ENCODE results near the gene WIPF3. TPM values are rescaled to one million over a fixed set of nuclear protein-coding genes. Genes with fewer than 3 reads are reported as not detected.
"Not testable (repeated sequence)": the region's sequence is repeated elsewhere in the genome, so short reads cannot be mapped to it uniquely, and the experiment has no call there.

WIPF3 gene
- polyA plus RNA-seq, 3 donors from 2014 or later, result not detected

GRCh38 chr7:29883462-29884398, 77.4 kb downstream of the WIPF3 start:
- DNase-seq, result no peak
- peak overlapping the region in 4 of 5 donors; percentile 5 to 44 (median 20) for H3K4me3 Mint-ChIP-seq
- H3K9me3 Mint-ChIP-seq, result no peaks in the 10 kb centered on the region
- H3K4me1 Mint-ChIP-seq, result peaks cover 6 to 8% of the 10 kb centered on the region in 2 donors
- peaks cover 6 to 13% (median 6%) of the 10 kb centered on the region in 3 donors for H3K27me3 Mint-ChIP-seq (ENCODE audit: low read depth in 3 of 3)
- H3K36me3 Mint-ChIP-seq, result no peaks in the 10 kb centered on the region
- H3K27ac Mint-ChIP-seq, result no peak overlapping the region

- no peak for DNase-seq
- peak overlapping the region in 3 of 5 donors; percentile 42 to 67 (median 67) for H3K4me3 Mint-ChIP-seq
- no peaks in the 10 kb centered on the region for H3K9me3 Mint-ChIP-seq
- no peaks in the 10 kb centered on the region for H3K36me3 Mint-ChIP-seq
- H3K27ac Mint-ChIP-seq, result no peak overlapping the region
- H3K4me1 Mint-ChIP-seq, result peaks cover 6 to 8% of the 10 kb centered on the region in 2 donors
- peaks cover 6 to 13% (median 6%) of the 10 kb centered on the region in 3 donors for H3K27me3 Mint-ChIP-seq (ENCODE audit: low read depth in 3 of 3)
These were observed 78.3 kb downstream of the WIPF3 start for GRCh38 chr7:29884399-29885272.

GRCh38 chr7:29885626-29886025, 79.3 kb downstream of the WIPF3 start:
- Mint-ChIP-seq H3K4me1 (peaks cover 6 to 8% of the 10 kb centered on the region in 2 donors), H3K27me3 (ENCODE audit: low read depth in 3 of 3) (peaks cover 6 to 13% (median 6%) of the 10 kb centered on the region in 3 donors), H3K9me3 (no peaks in the 10 kb centered on the region), H3K4me3 (no peak overlapping the region), H3K27ac (no peak overlapping the region), H3K36me3 (no peaks in the 10 kb centered on the region)
- DNase-seq, result no peak

GRCh38 chr7:29886827-29887226, 80.5 kb downstream of the WIPF3 start:
- no peak for DNase-seq
- no peaks in the 10 kb centered on the region for H3K36me3 Mint-ChIP-seq
- peaks cover 6 to 8% of the 10 kb centered on the region in 2 donors for H3K4me1 Mint-ChIP-seq
- H3K27ac Mint-ChIP-seq, result no peak overlapping the region
- peaks cover 6 to 13% (median 6%) of the 10 kb centered on the region in 3 donors for H3K27me3 Mint-ChIP-seq (ENCODE audit: low read depth in 3 of 3)
- H3K9me3 Mint-ChIP-seq, result no peaks in the 10 kb centered on the region
- H3K4me3 Mint-ChIP-seq, result no peak overlapping the region

- no peaks in the 10 kb centered on the region for H3K36me3 Mint-ChIP-seq
- no peak overlapping the region for H3K27ac Mint-ChIP-seq
- peaks cover 4 to 5% of the 10 kb centered on the region in 2 donors for H3K4me1 Mint-ChIP-seq
- no peak for DNase-seq
- no peak overlapping the region for H3K4me3 Mint-ChIP-seq
- no peaks in the 10 kb centered on the region for H3K9me3 Mint-ChIP-seq
- peaks cover 3 to 10% (median 6%) of the 10 kb centered on the region in 3 donors for H3K27me3 Mint-ChIP-seq (ENCODE audit: low read depth in 3 of 3)
These were observed 81.7 kb downstream of the WIPF3 start for GRCh38 chr7:29888006-29888405.

GRCh38 chr7:29889288-29889687, 83.0 kb downstream of the WIPF3 start:
- H3K4me3 Mint-ChIP-seq, result no peak overlapping the region
- H3K27ac Mint-ChIP-seq, result no peak overlapping the region

GRCh38 chr7:29890251-29890650, 83.9 kb downstream of the WIPF3 start:
- Mint-ChIP-seq H3K36me3 (no peaks in the 10 kb centered on the region), H3K27ac (no peak overlapping the region), H3K27me3 (ENCODE audit: low read depth in 3 of 3) (peaks cover 0 to 3% (median 2%) of the 10 kb centered on the region in 3 donors), H3K4me3 (no peak overlapping the region), H3K4me1 (no peaks in the 10 kb centered on the region), H3K9me3 (no peaks in the 10 kb centered on the region)
- no peak for DNase-seq

More at GRCh38 chr7:29889288-29889687, 83.0 kb downstream of the WIPF3 start:
- peaks cover 0 to 9% (median 6%) of the 10 kb centered on the region in 3 donors for H3K27me3 Mint-ChIP-seq (ENCODE audit: low read depth in 3 of 3)
- H3K36me3 Mint-ChIP-seq, result no peaks in the 10 kb centered on the region
- no peak for DNase-seq
- no peaks in the 10 kb centered on the region for H3K4me1 Mint-ChIP-seq
- no peaks in the 10 kb centered on the region for H3K9me3 Mint-ChIP-seq

- not testable (repeated sequence) for H3K27me3 Mint-ChIP-seq (ENCODE audit: low read depth in 3 of 3); H3K36me3 Mint-ChIP-seq; H3K4me3 Mint-ChIP-seq; H3K9me3 Mint-ChIP-seq; H3K27ac Mint-ChIP-seq; H3K4me1 Mint-ChIP-seq; DNase-seq
These were observed 84.5 kb downstream of the WIPF3 start for GRCh38 chr7:29890786-29891185.

- Mint-ChIP-seq H3K4me3 (no peak overlapping the region), H3K27ac (no peak overlapping the region), H3K4me1 (no peaks in the 10 kb centered on the region), H3K9me3 (peaks cover 0 to 3% (median 0%) of the 10 kb centered on the region in 6 donors), H3K36me3 (no peaks in the 10 kb centered on the region), H3K27me3 (ENCODE audit: low read depth in 3 of 3) (peaks cover 0 to 6% (median 0%) of the 10 kb centered on the region in 3 donors)
- DNase-seq, result no peak
These were observed 85.5 kb downstream of the WIPF3 start for GRCh38 chr7:29891766-29892165.

- Mint-ChIP-seq H3K27ac (no peak overlapping the region), H3K27me3 (ENCODE audit: low read depth in 3 of 3) (peaks cover 0 to 5% (median 1%) of the 10 kb centered on the region in 3 donors), H3K36me3 (no peaks in the 10 kb centered on the region), H3K4me3 (no peak overlapping the region), H3K9me3 (peaks cover 0 to 3% (median 0%) of the 10 kb centered on the region in 6 donors), H3K4me1 (no peaks in the 10 kb centered on the region)
- DNase-seq, result no peak
These were observed 85.9 kb downstream of the WIPF3 start for GRCh38 chr7:29892231-29892630.

- Mint-ChIP-seq H3K4me3 (no peak overlapping the region), H3K4me1 (no peaks in the 10 kb centered on the region), H3K27me3 (ENCODE audit: low read depth in 3 of 3) (peaks cover 1 to 11% (median 1%) of the 10 kb centered on the region in 3 donors), H3K36me3 (peaks cover 0 to 6% (median 6%) of the 10 kb centered on the region in 3 donors), H3K27ac (no peak overlapping the region), H3K9me3 (peaks cover 0 to 3% (median 0%) of the 10 kb centered on the region in 6 donors)
- DNase-seq, result no peak
These were observed 87.2 kb downstream of the WIPF3 start for GRCh38 chr7:29893351-29893965.

GRCh38 chr7:29894256-29894655, 87.9 kb downstream of the WIPF3 start:
- Mint-ChIP-seq H3K27ac (no peak overlapping the region), H3K4me1 (no peaks in the 10 kb centered on the region), H3K9me3 (peaks cover 0 to 3% (median 0%) of the 10 kb centered on the region in 6 donors), H3K4me3 (no peak overlapping the region), H3K27me3 (ENCODE audit: low read depth in 3 of 3) (peaks cover 1 to 11% (median 1%) of the 10 kb centered on the region in 3 donors), H3K36me3 (peaks cover 0 to 13% (median 7%) of the 10 kb centered on the region in 3 donors)
- DNase-seq, result no peak

- H3K27me3 Mint-ChIP-seq (ENCODE audit: low read depth in 3 of 3), result peaks cover 1 to 11% (median 1%) of the 10 kb centered on the region in 3 donors
- DNase-seq, result no peak
- peaks cover 0 to 13% (median 7%) of the 10 kb centered on the region in 3 donors for H3K36me3 Mint-ChIP-seq
- H3K4me1 Mint-ChIP-seq, result no peaks in the 10 kb centered on the region
- peaks cover 0 to 3% (median 0%) of the 10 kb centered on the region in 6 donors for H3K9me3 Mint-ChIP-seq
- no peak overlapping the region for H3K27ac Mint-ChIP-seq
- H3K4me3 Mint-ChIP-seq, result no peak overlapping the region
These were observed 89.3 kb downstream of the WIPF3 start for GRCh38 chr7:29895559-29895958.

Measured in immature natural killer cell (primary cell).